G401 (cell line): Measurements from ENCODE around the gene CD46. TPM values are rescaled to one million over a fixed set of nuclear protein-coding genes. Genes with fewer than 3 reads are reported as not detected.

Source experiments
- DNase-seq: peaks from one replicate; pipeline ENCODE4 v3.0.0-alpha.2; 2015; ENCODE audit warnings: low spot score
- in situ Hi-C: cut with HindIII; loops from 2 replicates; pipeline ENCODE4 v1.10.0; 2016; ENCODE audit warnings: low sequenced_read_pairs, mixed read lengths
- total RNA-seq: library from RNA; depleted of rRNA; stranded (reverse); fragments of >200 nt; shearing (Covaris generic); gene quantifications from 2 replicates; pipeline ENCODE4 v1.2.3, GENCODE V29; 2014

The CD46 gene
- total RNA-seq, 1 experiment from 2014 or later, result 54.9 TPM

GRCh38 chr1:207810606-207811295 is 58.9 kb downstream of the CD46 start:
- DNase-seq, result peak; percentile 6
- in situ Hi-C loops, result no loop called here

GRCh38 chr1:207811319-207811718 is 59.5 kb downstream of the CD46 start:
- no peak for DNase-seq
- in situ Hi-C loops, result no loop called here

- peak; percentile 79 for DNase-seq
- in situ Hi-C loops, result no loop called here
These were observed 60.3 kb downstream of the CD46 start for GRCh38 chr1:207811920-207812720.

GRCh38 chr1:207812778-207813511 is 61.1 kb downstream of the CD46 start:
- DNase-seq, result no peak
- in situ Hi-C loops, result no loop called here

- DNase-seq, result no peak
- in situ Hi-C loops, result no loop called here
These were observed 61.6 kb downstream of the CD46 start for GRCh38 chr1:207813512-207813881.

DNA sequence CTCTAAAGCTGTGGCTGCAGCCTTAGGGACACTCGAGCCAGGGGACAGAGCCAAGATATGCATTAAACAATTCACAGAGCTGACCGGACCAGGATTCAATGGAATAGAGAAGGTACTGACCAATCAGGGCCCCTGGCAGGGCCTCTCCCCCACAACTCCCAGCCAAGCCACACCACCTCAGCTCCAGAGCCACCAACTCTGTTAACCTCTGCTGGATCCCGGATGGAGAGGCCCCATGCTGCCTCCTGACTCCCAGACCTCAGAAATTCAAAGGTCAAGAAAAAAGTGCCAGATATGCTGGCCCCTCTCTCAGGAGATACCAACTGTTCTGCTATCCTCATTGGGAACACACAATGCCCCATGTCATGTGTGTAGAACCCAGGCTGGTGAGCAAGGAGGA is 62.1 kb downstream of the CD46 start:
- in situ Hi-C loops, result no loop called here
- DNase-seq, result no peak

GRCh38 chr1:207814469-207814868 is 62.6 kb downstream of the CD46 start:
- DNase-seq, result no peak
- in situ Hi-C loops, result no loop called here

DNA sequence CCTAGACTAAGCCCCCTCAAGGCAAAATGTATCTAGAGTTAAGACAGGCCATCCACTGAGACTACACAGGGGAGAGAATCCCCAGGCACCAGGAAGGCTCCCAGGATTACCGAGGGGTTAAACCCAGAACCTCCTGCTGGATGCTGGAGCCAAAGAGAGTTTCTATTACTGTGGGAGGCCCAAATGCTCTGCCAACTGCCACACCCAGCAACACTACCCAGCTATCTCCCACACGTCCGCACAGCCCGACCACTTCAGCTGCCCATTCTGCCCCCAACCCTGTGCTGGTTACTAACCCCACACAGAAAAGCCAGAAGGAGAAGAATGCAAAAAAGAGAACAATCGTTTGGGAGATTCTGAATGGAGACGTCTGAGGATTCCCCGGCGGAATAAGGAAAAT is 63.6 kb downstream of the CD46 start:
- DNase-seq, result no peak
- in situ Hi-C loops, result no loop called here

DNA sequence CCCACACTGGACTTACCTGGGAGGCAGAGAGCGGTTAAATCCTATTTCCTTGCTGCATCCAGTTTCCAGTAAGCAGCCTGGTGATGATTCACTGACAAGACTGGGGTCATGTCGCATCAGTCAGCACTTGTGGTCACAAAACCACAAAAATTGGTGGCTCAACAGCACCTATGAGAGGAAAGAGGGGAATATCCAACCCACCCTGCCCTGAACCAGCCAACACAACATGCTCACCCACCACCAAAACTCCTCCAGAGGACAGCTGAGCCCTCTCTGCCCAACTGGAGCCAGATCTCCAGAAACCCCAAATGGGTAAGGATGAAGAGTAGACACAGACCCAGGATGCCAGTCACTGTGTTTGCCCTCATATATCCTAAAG is 64.0 kb downstream of the CD46 start:
- no peak for DNase-seq
- in situ Hi-C loops, result no loop called here

GRCh38 chr1:207817166-207817565 is 65.3 kb downstream of the CD46 start:
- in situ Hi-C loops, result no loop called here
- no peak for DNase-seq

- DNase-seq, result no peak
- in situ Hi-C loops, result no loop called here
These were observed 66.2 kb downstream of the CD46 start for GRCh38 chr1:207817778-207818751.

DNA sequence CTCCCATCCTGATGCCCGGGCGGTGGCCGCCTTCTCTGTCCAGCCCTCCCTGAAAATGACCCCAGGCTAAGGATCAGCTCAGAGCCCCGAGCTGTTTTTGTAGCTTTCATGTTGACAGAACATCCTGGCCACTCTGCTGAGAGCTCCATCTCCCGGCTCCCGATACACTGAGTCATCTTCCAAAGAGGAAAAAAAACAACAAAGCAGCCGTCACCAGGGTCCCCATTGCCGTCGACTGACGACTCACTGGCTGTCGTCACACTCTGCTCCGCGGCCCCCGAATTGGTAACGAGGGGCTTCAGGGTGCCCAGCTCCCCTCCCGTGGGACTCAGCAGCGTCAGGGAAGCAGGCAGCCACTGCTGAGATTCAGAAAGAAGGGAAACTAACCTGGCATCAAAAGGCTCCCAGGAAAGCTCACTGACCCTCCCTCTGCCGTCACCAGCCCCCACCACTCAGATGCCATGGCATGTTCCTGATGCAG is 67.2 kb downstream of the CD46 start:
- no peak for DNase-seq
- in situ Hi-C loops, result no loop called here

- peak; percentile 42 for DNase-seq
- in situ Hi-C loops, result no loop called here
These were observed 69.0 kb downstream of the CD46 start for GRCh38 chr1:207820568-207821463.

GRCh38 chr1:207821464-207822045 is 69.7 kb downstream of the CD46 start:
- in situ Hi-C loops, result no loop called here
- DNase-seq, result peak; percentile 61

GRCh38 chr1:207822124-207822601 is 70.3 kb downstream of the CD46 start:
- in situ Hi-C loops, result no loop called here
- no peak for DNase-seq

- in situ Hi-C loops, result no loop called here
- peak; percentile 99 for DNase-seq
These were observed 71.0 kb downstream of the CD46 start for GRCh38 chr1:207822602-207823451.

DNA sequence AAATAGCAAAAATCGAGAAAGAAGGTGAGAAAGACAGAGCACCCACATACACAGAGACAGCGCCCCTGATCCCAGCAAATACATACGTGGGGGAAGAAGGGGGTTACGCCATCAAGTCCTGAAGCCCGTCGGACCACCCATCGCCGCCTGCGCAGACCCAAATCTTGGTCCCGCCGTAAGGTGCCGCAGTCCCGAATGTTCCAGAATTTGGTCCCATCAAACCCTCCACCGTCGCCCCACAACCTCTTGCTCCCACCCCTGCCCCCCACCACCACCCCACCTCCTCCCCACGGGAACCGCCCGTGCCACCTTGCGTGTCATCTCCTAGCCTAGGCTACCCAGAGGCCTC is 71.7 kb downstream of the CD46 start:
- no peak for DNase-seq
- in situ Hi-C loops, result no loop called here
